Heart left ventricle (tissue), 13 donors: ENCODE measurements around the gene ATRN.

ENCODE experiments used
- POLR2A ChIP-seq, 2 donors: fragments of 450-650 bp; IDR thresholded peaks; one replicate each; pipeline ENCODE4 v1.6.1; 2017; ENCODE audit warnings: antibody characterized with exemption in 2 of 2, mild to moderate bottlenecking in 2 of 2, moderate library complexity in 2 of 2
- TF ChIP-seq, protein P1 (sequence below), 12 donors: fragments of 200-600 bp; sonication (generic) in 4 of 12; IDR thresholded peaks; one replicate each; pipeline versions ENCODE4 v1.5.0 to v1.8.0; 2018 to 2022; ENCODE audit warnings: antibody characterized with exemption in 12 of 12, mild to moderate bottlenecking in 5 of 12
- donor health status: ischemic (EF 13 %, LVEDD 7.1; RV severe dilation, severe dysfunction).
- donor health status: DM: no; HTN: yes; CAD: no.
- donor health status: DM: no; HTN: no; CAD: no.
- donor health status: ischemic (EF 25% LVEDD 6.9; RV normal size, moderate dysfunction).
- donor health status: ischemic (EF 25% LVEDD 5.7; RV mildly dilated, moderate dysfunction).
- donor health status: ischemic (EF 35%, LVEDD 5.7; RV mildly dilated, moderate dysfunction).
- donor health status: nonischemic (EF 11% LVEDD 7.7; RV severe dilation, severe dysfunction).
- donor health status: DM: yes; HTN: yes; CAD: no.
- donor health status: PGD.
- donor health status: ischemic (EF 29% LVEDD 5.4; RV normal size, mild dysfunction).
- donor health status: nonischemic (EF 23%, LVEDD 6.1; RV moderate dilation, normal function).

- TF ChIP-seq, protein P1, sequence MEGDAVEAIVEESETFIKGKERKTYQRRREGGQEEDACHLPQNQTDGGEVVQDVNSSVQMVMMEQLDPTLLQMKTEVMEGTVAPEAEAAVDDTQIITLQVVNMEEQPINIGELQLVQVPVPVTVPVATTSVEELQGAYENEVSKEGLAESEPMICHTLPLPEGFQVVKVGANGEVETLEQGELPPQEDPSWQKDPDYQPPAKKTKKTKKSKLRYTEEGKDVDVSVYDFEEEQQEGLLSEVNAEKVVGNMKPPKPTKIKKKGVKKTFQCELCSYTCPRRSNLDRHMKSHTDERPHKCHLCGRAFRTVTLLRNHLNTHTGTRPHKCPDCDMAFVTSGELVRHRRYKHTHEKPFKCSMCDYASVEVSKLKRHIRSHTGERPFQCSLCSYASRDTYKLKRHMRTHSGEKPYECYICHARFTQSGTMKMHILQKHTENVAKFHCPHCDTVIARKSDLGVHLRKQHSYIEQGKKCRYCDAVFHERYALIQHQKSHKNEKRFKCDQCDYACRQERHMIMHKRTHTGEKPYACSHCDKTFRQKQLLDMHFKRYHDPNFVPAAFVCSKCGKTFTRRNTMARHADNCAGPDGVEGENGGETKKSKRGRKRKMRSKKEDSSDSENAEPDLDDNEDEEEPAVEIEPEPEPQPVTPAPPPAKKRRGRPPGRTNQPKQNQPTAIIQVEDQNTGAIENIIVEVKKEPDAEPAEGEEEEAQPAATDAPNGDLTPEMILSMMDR (IDR thresholded peaks at IDR 0.05): no peak
- peak; percentile 6 to 86 for TF ChIP-seq POLR2A (IDR thresholded peaks at IDR 0.05)
These were observed at the start of gene ATRN for GRCh38 chr20:3470627-3471396.
